HUES6 (cell line): Measurements from ENCODE around the gene SLC20A1.

Experiments
- H3K27ac ChIP-seq: 2 replicates; pipeline ENCODE4 v1.7.0; 2013; ENCODE audit warnings: low read depth, mild to moderate bottlenecking, low read length, inconsistent platforms
- H3K27me3 ChIP-seq: 2 replicates; pipeline ENCODE4 v1.6.1; 2013; ENCODE audit warnings: low read length; ENCODE audit not compliant: control insufficient read depth, insufficient read depth
- H3K36me3 ChIP-seq: 2 replicates; pipeline ENCODE4 v1.6.1; 2013; ENCODE audit warnings: low read length; ENCODE audit not compliant: control insufficient read depth, insufficient read depth
- H3K4me1 ChIP-seq: 2 replicates; pipeline ENCODE4 v1.6.1; 2013; ENCODE audit warnings: low read length; ENCODE audit not compliant: control insufficient read depth, insufficient read depth
- H3K4me3 ChIP-seq: 2 replicates; pipeline ENCODE4 v1.5.1; 2013; ENCODE audit warnings: low read depth, low read length
- H3K9ac ChIP-seq: one replicate; pipeline ENCODE4 v1.6.1; 2013; ENCODE audit warnings: mild to moderate bottlenecking, low read length
- H3K9me3 ChIP-seq: 2 replicates; pipeline ENCODE4 v1.6.1; 2013; ENCODE audit warnings: low read depth, low read length; ENCODE audit not compliant: control insufficient read depth, insufficient read depth

Gene SLC20A1

DNA sequence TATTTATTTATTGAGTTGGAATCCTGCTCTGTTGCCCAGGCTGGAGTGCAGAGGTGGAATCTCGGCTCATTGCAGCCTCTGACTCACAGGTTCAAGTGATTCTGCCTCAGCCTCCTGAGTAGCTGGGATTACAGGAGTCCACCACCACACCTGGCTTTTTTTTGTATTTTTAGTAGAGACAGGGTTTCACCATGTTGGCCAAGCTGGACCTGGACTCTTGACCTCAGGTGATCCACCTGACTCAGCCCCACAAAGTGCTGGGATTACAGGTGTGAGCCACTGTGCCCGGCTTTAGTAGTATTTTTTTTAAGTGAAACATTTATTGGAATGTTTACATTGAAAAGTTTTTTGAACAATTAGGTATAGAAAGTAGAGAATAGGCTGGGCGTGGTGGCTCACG is 23.9 kb downstream of the SLC20A1 start:
- Histone ChIP-seq H3K9ac (no peak overlapping the region), H3K36me3 (peaks cover 9% of the 10 kb centered on the region), H3K27ac (no peak overlapping the region)

DNA sequence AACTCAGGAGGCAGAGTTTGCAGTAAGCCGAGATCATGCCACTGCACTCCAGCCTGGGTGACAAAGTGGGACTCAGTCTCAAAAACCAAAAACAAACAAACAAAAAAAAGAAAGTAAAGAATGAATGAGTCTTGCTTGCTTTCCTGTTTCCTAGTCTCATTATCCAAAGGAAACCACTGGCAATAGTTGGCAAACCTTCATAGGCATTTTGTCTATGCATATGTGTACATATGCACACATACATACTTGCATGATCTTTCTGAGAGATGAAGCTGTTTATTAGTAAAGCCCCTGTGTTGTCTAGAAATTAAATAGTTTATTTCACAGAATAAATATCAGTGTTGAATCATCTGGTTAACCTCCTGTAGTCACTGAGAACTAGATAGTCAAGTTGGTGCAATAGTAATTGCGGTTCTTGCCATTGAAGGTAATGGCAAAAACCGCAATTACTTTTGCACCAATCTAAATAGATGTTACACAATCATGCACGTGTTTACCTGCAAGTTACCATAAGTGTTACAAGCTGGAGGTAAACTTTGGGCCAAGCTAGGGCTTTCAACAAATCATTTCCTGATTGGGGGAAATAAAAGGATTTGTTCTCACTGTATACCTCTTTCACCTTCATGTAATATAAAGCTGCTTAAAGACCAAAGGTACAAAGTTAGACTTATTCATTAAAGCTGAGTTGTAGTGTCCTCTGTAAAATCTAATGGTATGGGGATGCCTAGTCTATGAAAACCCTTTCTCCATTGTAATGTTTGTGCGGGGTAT is 24.7 kb downstream of the SLC20A1 start:
- H3K27me3 ChIP-seq = no peaks in the 10 kb centered on the region
- H3K27ac ChIP-seq = no peak overlapping the region
- H3K36me3 ChIP-seq = peaks cover 2% of the 10 kb centered on the region
- no peaks in the 10 kb centered on the region for H3K9me3 ChIP-seq
- no peak overlapping the region for H3K4me3 ChIP-seq
- H3K9ac ChIP-seq = no peak overlapping the region
- no peaks in the 10 kb centered on the region; the same call in 1 of the 2 replicates for H3K4me1 ChIP-seq

More for the DNA sequence above, 23.9 kb downstream of the SLC20A1 start:
- no peaks in the 10 kb centered on the region for H3K9me3 ChIP-seq
- no peaks in the 10 kb centered on the region for H3K27me3 ChIP-seq
- no peak overlapping the region for H3K4me3 ChIP-seq
- no peaks in the 10 kb centered on the region; the same call in 1 of the 2 replicates for H3K4me1 ChIP-seq

- Histone ChIP-seq H3K36me3 (no peaks in the 10 kb centered on the region), H3K4me1 (no peaks in the 10 kb centered on the region; the same call in 1 of the 2 replicates), H3K27ac (no peak overlapping the region), H3K27me3 (no peaks in the 10 kb centered on the region), H3K9me3 (no peaks in the 10 kb centered on the region), H3K4me3 (no peak overlapping the region), H3K9ac (no peak overlapping the region)
Observed at GRCh38 chr2:112671801-112672200, 26.1 kb downstream of the SLC20A1 start.

GRCh38 chr2:112673008-112673407 is 27.3 kb downstream of the SLC20A1 start:
- Histone ChIP-seq H3K9ac (no peak overlapping the region), H3K4me1 (no peaks in the 10 kb centered on the region; the same call in 1 of the 2 replicates), H3K27me3 (no peaks in the 10 kb centered on the region), H3K4me3 (no peak overlapping the region), H3K9me3 (no peaks in the 10 kb centered on the region), H3K36me3 (no peaks in the 10 kb centered on the region), H3K27ac (no peak overlapping the region)

DNA sequence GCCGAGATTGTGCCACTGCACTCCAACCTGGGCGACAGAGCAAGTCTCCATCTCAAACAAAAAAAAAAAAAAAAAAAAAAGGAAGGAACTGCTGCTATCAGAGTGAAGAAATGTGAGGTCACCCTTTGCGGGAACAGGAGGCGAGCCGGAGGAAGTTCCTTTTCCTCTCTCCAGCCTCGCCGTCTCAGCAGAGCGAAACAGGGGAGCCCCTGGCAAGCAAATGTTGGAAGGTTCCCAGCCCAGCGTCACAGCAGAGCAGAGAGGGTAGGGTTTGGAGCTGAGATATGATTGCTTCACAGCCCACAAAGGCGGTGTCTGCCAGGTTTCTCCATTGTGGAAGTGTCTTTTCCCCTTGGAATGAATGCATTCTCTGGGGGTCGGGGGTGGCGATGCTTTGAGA is 28.5 kb downstream of the SLC20A1 start:
- H3K9me3 ChIP-seq = no peaks in the 10 kb centered on the region
- no peaks in the 10 kb centered on the region for H3K27me3 ChIP-seq
- H3K4me1 ChIP-seq = no peaks in the 10 kb centered on the region; the same call in 1 of the 2 replicates
- no peak overlapping the region for H3K27ac ChIP-seq
- no peaks in the 10 kb centered on the region for H3K36me3 ChIP-seq
- H3K9ac ChIP-seq = no peak overlapping the region
- H3K4me3 ChIP-seq = no peak overlapping the region

- Histone ChIP-seq H3K9ac (no peak overlapping the region), H3K9me3 (no peaks in the 10 kb centered on the region), H3K4me3 (no peak overlapping the region), H3K27ac (no peak overlapping the region), H3K36me3 (no peaks in the 10 kb centered on the region), H3K4me1 (peaks cover 6% of the 10 kb centered on the region; the same call in 1 of the 2 replicates), H3K27me3 (no peaks in the 10 kb centered on the region)
Observed at GRCh38 chr2:112679484-112679883, 33.7 kb downstream of the SLC20A1 start.

GRCh38 chr2:112680666-112681101 is 34.9 kb downstream of the SLC20A1 start:
- no peaks in the 10 kb centered on the region for H3K36me3 ChIP-seq
- no peak overlapping the region for H3K4me3 ChIP-seq
- no peaks in the 10 kb centered on the region for H3K27me3 ChIP-seq
- no peak overlapping the region for H3K27ac ChIP-seq
- peaks cover 6% of the 10 kb centered on the region; the same call in 1 of the 2 replicates for H3K4me1 ChIP-seq
- no peak overlapping the region for H3K9ac ChIP-seq
- H3K9me3 ChIP-seq = no peaks in the 10 kb centered on the region

DNA sequence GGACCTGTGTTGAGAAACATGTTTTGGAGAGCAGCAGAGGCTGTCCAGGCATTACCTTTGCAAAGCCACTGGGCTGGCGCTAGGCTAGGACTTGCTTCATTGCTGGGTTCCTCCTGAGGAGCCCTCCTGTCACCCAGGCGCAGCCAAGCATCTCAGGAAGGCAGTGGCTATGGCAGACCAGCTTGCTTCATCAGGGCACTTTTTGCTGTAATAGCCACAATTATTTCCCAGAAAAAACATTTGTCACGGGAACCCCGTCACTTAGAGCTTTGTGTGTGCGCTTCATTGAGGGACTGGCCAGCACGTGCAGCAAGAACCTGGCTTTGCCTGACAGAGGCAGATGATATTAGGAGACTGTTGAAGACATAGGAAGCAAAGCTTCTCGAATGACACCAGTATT is 36.4 kb downstream of the SLC20A1 start:
- no peaks in the 10 kb centered on the region for H3K9me3 ChIP-seq
- H3K27me3 ChIP-seq = no peaks in the 10 kb centered on the region
- H3K36me3 ChIP-seq = no peaks in the 10 kb centered on the region
- H3K9ac ChIP-seq = no peak overlapping the region
- no peak overlapping the region for H3K27ac ChIP-seq
- H3K4me3 ChIP-seq = no peak overlapping the region
- peaks cover 6% of the 10 kb centered on the region; the same call in 1 of the 2 replicates for H3K4me1 ChIP-seq

DNA sequence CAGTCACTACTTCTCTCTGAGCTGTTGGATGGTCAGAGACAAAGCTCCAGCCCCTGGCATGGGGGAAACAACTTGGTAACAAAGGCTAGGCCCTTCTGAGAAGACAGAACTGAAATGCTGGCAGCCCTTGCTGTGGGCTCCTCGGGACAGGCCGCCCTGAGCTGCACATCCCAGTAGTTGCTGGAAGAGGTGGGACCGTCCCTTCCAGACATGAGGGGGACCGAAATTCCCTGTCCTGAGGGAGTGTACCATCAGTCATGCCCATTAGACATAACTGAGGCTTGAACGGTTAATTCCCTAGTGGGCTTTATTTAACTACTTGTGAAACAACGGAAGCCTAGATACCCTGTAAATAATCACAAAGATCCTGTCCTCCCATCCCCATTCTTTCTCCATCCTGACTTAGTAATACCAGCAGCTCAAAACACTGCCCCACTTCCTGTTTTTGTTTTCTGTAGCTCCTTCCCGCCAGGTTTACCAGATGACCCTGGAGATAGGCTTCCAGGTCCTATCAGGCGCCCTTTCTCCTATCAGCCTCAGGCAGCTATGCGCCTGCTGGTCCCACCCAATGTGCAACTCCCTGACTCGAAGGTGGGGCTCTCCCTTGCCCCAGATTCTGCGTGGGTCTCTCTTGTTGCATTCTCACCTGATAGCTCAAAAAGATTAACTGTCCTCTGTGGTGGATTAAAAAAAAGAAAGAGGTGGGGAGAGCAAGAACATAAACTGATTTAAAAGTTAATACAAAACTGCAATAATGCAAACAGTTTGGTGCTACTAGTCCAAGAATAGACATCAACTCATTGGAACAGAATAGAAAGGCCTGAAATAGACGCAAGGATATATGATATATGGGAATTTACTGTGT is 38.0 kb downstream of the SLC20A1 start:
- Histone ChIP-seq H3K9me3 (no peaks in the 10 kb centered on the region), H3K4me1 (peaks cover 6% of the 10 kb centered on the region; the same call in 1 of the 2 replicates), H3K9ac (no peak overlapping the region), H3K27ac (no peak overlapping the region), H3K4me3 (no peak overlapping the region), H3K36me3 (no peaks in the 10 kb centered on the region), H3K27me3 (no peaks in the 10 kb centered on the region)

- H3K4me3 ChIP-seq = no peak overlapping the region
- no peaks in the 10 kb centered on the region for H3K9me3 ChIP-seq
- peaks cover 6% of the 10 kb centered on the region; the same call in 1 of the 2 replicates for H3K4me1 ChIP-seq
- H3K9ac ChIP-seq = no peak overlapping the region
- H3K27me3 ChIP-seq = no peaks in the 10 kb centered on the region
- no peak overlapping the region for H3K27ac ChIP-seq
- no peaks in the 10 kb centered on the region for H3K36me3 ChIP-seq
Observed at GRCh38 chr2:112684415-112684775, 38.7 kb downstream of the SLC20A1 start.
